Left ventricle myocardium inferior (tissue), 1 donor: ENCODE data around the gene CPE. TPM values are rescaled to one million over a fixed set of nuclear protein-coding genes. Genes with fewer than 3 reads are reported as not detected.

Source experiments
- DNase-seq: peaks from one replicate; pipeline ENCODE4 v3.0.0-alpha.2; 2020
- H3K27ac ChIP-seq: fragments of 200-600 bp; replicated peaks from 2 replicates; pipeline ENCODE4 v1.8.0; 2021
- H3K27me3 ChIP-seq: fragments of 200-600 bp; 2 replicates; pipeline ENCODE4 v1.8.0; 2021; ENCODE audit warnings: low read depth
- H3K36me3 ChIP-seq: fragments of 200-600 bp; 2 replicates; pipeline ENCODE4 v1.8.0; 2021
- H3K4me1 ChIP-seq: fragments of 200-600 bp; 2 replicates; pipeline ENCODE4 v1.8.0; 2021
- H3K4me3 ChIP-seq: fragments of 200-600 bp; 2 replicates; pipeline ENCODE4 v1.8.0; 2021; ENCODE audit warnings: mild to moderate bottlenecking, moderate library complexity
- H3K9me3 ChIP-seq: fragments of 200-600 bp; replicated peaks from 2 replicates; pipeline ENCODE4 v1.8.0; 2021
- CTCF ChIP-seq: fragments of 200-600 bp; IDR thresholded peaks from 2 replicates; pipeline ENCODE4 v1.8.0; 2021; ENCODE audit warnings: antibody characterized with exemption, mild to moderate bottlenecking, borderline replicate concordance
- intact Hi-C: fragments of 100-400 bp; cut with micrococcal nuclease; formaldehyde crosslinking; loops from one replicate; pipeline ENCODE4 v1.11.0; 2022
- total RNA-seq: library from RNA; stranded (reverse); fragmentation: NEBNext Ultra II Directional; extraction: Animal tissue kit (Norgen Biotek cat#: 25700); gene quantifications from one replicate; pipeline ENCODE4 v1.2.1, GENCODE V29; 2021
- donor health status: DM: no; HTN: yes; CAD: no; lungs with severe emphysema.

Gene CPE
- total RNA-seq, 1 donor from 2014 or later, result 43.2 TPM

- Histone ChIP-seq H3K4me3 (peak overlapping the region; percentile 74), H3K4me1 (peaks cover 22% of the 10 kb centered on the region), H3K27ac (peak overlapping the region; percentile 83), H3K9me3 (peaks cover 9% of the 10 kb centered on the region), H3K27me3 (peaks cover 39% of the 10 kb centered on the region), H3K36me3 (no peaks in the 10 kb centered on the region)
- DNase-seq, result peak; percentile 16
- intact Hi-C loops, result loop anchor here (10.0 kb wide), 1 partner anchor 85 kb away; no protein-coding TSS in a partner anchor
- TF ChIP-seq CTCF, result no peak
Observed at GRCh38 chr4:165379678-165380064, 863 bp downstream of the CPE start.

DNA sequence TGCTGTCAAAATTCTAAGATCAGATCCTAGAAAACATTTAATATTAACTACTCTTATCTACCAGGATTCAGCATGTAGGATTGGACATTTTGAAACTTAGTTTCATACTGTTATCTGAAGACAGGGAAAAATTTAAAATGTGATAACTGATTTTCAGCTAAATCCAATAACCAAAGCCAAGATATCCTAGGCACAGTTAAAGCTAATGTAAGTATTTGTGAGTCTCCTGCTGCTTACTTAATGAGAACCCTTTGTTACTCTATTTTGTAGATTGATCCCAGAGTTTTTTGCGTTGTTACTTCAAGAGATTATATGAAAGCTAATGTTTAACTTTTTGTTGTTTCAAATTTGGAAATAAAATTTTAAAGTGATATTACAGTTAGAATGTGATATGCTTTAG, 2.0 kb downstream of the CPE start:
- Histone ChIP-seq H3K4me1 (peaks cover 22% of the 10 kb centered on the region), H3K27me3 (peaks cover 33% of the 10 kb centered on the region), H3K4me3 (peak overlapping the region; percentile 74), H3K27ac (no peak overlapping the region), H3K9me3 (no peaks in the 10 kb centered on the region), H3K36me3 (no peaks in the 10 kb centered on the region)
- no peak for DNase-seq
- TF ChIP-seq CTCF, result no peak
- intact Hi-C loops, result no loop called here

DNA sequence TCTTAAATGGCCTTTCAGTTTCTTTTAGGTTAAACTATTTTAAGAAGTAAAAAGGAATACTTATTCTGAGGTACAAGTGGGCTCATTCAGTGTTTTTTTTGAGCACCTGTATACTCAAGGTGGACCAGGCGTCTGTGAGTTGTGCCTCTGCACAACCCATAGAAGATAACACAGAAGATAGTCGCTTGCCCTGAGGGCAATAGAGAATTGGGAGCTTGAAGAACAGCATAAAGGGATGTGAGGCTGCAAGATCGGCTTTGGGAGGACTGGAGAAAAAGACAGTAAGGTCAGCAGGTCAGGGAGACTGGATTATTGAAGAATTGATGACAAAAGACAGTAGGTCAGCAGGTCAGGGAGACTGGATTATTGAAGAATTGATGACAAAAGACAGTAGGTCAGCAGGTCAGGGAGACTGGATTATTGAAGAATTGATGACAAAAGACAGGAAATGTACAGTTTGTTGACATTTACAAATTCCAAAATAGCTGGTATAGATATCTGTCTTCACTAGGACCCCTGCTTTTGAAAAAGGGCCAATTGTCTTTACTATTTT, 3.1 kb downstream of the CPE start:
- H3K9me3 ChIP-seq, result no peaks in the 10 kb centered on the region
- peaks cover 28% of the 10 kb centered on the region for H3K27me3 ChIP-seq
- no peaks in the 10 kb centered on the region for H3K36me3 ChIP-seq
- intact Hi-C loops, result no loop called here
- no peak for DNase-seq
- peaks cover 22% of the 10 kb centered on the region for H3K4me1 ChIP-seq
- H3K27ac ChIP-seq, result no peak overlapping the region
- no peak overlapping the region for H3K4me3 ChIP-seq
- no peak for TF ChIP-seq CTCF

DNA sequence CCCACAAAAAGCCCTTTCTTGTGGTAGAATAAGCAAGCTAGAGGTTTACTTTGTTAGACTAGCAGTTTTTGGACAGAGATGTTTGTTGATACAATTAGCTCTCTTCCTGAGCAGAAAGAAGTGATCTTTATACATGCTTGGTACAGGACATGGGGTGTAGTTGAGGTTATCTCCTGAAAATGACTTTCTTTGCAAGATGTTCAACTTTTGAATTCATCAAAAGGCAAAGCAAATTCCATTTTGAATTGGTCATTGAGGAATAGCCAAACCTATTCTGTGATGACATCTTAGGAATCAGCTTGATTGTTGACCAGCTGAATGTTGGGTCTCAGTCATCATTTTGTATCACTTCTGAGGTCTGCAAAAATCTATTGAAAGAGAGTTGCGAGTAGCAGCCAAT, 3.8 kb downstream of the CPE start:
- intact Hi-C loops, result no loop called here
- no peak overlapping the region for H3K27ac ChIP-seq
- H3K9me3 ChIP-seq, result no peaks in the 10 kb centered on the region
- peaks cover 22% of the 10 kb centered on the region for H3K27me3 ChIP-seq
- H3K4me3 ChIP-seq, result no peak overlapping the region
- no peak for DNase-seq
- TF ChIP-seq CTCF, result no peak
- no peaks in the 10 kb centered on the region for H3K36me3 ChIP-seq
- peaks cover 22% of the 10 kb centered on the region for H3K4me1 ChIP-seq

- no peak for TF ChIP-seq CTCF
- Histone ChIP-seq H3K27ac (peak overlapping the region; percentile 24), H3K4me3 (no peak overlapping the region)
Observed at GRCh38 chr4:165383591-165384073, 4.8 kb downstream of the CPE start.

More at GRCh38 chr4:165383591-165384073, 4.8 kb downstream of the CPE start:
- peaks cover 13% of the 10 kb centered on the region for H3K27me3 ChIP-seq
- peaks cover 14% of the 10 kb centered on the region for H3K4me1 ChIP-seq
- intact Hi-C loops, result no loop called here
- DNase-seq, result no peak
- H3K9me3 ChIP-seq, result no peaks in the 10 kb centered on the region
- H3K36me3 ChIP-seq, result no peaks in the 10 kb centered on the region
